HG02840 (cell line): ENCODE measurements around the gene EEF2K.

ENCODE experiments used
- ATAC-seq: cut with Tn5 transposase; IDR thresholded peaks from one replicate; pipeline ENCODE4 v1.9.1; 2021; ENCODE audit warnings: mild to moderate bottlenecking, moderate library complexity, moderate number of reproducible peaks; ENCODE audit not compliant: unreplicated experiment, low FRiP score

The EEF2K gene

GRCh38 chr16:22312897-22313781 lies 107.1 kb downstream of the EEF2K start:
- no peak for ATAC-seq

GRCh38 chr16:22313876-22314470 lies 107.9 kb downstream of the EEF2K start:
- ATAC-seq, result no peak

- ATAC-seq, result no peak
Measured at GRCh38 chr16:22314661-22315626, 108.9 kb downstream of the EEF2K start.

- ATAC-seq, result no peak
Measured at GRCh38 chr16:22315979-22316378, 109.9 kb downstream of the EEF2K start.

DNA sequence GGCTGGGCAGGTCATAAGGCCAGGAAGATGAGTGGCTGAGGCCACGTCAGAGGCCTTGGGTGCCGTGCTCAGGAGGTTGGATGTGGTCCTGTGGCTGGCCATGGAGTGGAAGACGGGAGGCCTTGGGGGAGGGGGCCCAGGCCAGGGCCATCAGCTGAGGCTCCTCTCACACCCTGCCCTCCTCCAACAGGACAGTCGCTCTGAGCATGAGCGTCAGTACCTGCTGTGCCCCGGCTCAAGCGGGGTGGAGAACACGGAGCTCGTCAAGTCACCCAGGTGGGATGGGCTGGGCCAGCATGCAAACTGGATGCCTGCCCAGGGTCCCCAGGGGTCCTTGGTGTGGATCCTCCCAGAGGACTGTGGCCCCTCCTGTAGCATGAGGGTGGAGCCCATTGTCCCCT lies 110.3 kb downstream of the EEF2K start:
- no peak for ATAC-seq

- ATAC-seq, result no peak
Measured at GRCh38 chr16:22317001-22317530, 111.0 kb downstream of the EEF2K start.

DNA sequence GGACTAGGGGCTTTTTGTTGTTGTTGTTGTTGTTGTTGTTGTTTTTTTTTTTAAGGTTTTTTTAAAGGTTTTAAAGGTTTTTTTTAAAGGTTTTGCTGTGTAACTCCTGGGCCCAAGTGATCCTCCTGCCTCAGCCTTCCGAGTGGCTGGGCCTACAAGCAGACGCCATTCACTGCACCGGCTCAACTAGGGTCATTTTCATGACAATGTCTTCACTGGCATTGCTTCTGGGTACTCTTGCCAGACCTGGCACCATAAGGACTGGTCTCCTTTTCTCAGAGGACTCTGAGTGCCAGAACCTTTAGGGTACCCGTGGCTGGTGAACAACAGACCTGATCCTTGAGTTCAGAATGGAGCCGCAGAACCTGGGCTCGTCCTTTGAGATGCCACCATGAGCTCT lies 111.5 kb downstream of the EEF2K start:
- ATAC-seq, result no peak

DNA sequence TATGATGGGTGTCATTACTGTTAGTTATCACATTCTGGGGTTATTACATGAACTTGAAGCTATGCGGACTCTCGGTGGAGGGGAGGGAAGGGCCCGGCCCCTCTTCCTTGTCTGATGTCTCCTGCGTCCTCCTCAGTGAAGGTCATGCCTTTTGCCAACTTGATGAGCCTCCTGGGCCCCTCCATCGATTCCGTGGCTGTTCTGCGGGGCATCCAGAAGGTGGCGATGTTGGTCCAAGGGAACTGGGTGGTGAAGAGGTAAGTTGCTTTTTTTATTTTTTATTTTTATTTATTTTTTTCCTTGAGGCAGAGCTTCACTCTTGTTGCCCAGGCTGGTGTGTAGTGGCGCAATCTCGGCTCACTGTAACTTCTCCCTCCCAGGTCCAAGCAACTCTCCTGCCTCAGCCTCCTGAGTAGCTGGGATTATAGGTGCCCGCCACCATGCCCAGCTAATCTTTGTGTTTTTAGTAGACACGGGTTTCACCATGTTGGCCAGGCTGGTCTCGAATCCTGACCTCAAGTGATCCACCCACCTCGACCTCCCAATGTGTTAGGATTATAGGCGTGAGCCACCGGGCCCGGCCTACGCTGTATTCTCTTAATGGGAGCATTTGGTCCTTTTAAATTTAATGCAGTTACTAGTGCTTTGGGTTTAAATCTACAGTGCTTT lies 112.7 kb downstream of the EEF2K start:
- no peak for ATAC-seq

GRCh38 chr16:22320572-22321339 lies 114.7 kb downstream of the EEF2K start:
- no peak for ATAC-seq

- no peak for ATAC-seq
Measured at GRCh38 chr16:22321340-22322001, 115.4 kb downstream of the EEF2K start.

- ATAC-seq, result no peak
Measured at GRCh38 chr16:22322021-22322471, 116.0 kb downstream of the EEF2K start.

DNA sequence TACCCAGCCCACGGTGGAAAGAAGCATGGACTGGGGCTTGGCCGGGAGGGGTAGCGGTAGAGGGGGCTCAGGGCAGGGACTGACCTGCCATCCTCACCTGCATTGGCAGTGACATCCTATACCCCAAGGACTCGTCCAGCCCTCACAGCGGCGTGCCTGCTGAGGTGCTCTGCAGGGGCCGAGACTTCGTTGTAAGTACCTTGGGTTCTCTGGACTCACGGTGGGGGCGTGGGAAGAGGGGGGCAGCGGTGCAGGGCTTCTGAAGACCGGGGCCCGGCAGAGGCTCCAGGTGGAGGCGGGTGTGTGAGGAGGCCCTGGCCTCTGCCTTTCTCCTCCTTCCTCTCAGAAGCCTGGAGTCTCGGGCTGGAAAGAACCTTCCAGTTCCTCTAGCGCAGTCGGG lies 116.7 kb downstream of the EEF2K start:
- ATAC-seq, result no peak

DNA sequence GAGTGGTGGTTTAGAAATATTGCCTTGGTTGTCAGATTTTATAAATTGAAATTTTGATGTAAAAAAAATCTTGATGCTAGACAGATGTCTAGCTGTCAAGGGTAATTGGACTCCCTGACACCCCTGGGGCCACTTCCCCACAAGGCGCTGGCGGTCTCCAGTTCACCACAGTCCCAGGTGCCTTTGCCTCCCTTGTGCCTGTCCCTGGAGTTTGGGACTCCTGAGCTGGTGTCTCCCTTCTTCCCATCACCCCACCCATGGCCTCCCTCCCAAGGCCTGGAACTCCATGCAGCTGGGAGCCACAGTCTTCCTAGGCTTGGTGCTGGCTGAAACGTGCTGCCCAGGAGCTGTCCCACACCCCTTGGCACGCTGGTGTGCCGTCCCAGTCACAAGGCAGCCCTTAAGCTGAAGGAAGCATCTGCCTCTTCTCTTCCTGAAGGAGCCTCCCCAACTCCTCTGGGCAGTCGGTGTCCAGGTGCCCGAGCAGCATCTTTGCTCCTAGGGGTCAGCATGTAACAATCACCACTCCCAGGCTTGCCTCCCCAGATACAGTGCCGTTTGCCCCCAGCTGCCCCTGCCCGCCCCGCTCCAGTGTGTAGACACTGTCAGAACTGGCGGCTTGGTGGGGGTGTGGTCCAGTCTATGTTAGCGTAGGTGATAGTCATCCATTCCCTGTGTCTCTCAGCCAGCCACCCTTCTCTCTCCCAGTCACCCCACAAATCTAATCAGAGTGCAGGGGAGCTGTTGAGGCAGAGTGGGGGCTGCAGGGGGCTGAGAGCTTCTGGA lies 117.3 kb downstream of the EEF2K start:
- ATAC-seq, result no peak

DNA sequence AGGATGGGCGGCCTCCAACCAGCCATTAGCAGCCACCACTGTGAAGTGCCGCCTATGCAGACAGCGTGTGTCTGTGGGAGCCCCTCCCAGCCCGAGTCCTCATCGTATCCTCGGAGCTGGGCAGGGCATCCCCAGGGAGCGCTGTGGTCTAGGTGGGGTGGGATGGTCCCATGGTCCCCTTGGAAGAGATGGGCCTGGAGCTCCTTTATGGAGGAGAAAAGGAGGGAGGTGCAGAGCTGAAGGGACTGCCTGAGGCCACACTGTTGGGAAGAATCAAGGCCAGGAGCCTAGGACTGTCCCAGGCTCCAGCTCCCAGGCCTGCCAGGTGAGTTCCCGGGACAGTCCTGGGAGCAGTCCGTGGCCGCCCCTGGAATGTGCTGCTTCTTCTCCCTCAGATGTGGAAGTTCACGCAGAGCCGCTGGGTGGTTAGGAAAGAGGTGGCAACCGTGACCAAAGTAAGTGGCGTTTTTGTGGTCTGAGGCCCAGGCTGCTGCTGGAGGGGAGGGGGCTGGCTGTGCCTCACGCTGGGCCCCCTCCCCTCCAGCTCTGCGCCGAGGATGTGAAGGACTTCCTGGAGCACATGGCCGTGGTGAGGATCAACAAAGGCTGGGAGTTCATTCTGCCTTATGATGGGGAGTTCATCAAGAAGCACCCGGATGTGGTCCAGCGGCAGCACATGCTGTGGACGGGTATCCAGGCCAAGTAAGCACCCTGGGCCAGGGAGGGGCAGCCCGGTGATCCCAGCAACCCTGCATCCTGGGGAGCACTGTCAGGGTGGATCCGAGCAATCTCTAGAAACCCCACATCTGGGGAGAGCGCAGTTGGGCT lies 118.1 kb downstream of the EEF2K start:
- ATAC-seq, result no peak

GRCh38 chr16:22324787-22325597 lies 118.9 kb downstream of the EEF2K start:
- ATAC-seq, result no peak
